Fibroblast of the aortic adventitia (primary cell): ENCODE results near the gene CSF2. TPM values are rescaled to one million over a fixed set of nuclear protein-coding genes. Genes with fewer than 3 reads are reported as not detected.

ENCODE experiments used
- DNase-seq: peaks from one replicate; pipeline ENCODE4 v3.0.0-alpha.2; 2010; ENCODE audit warnings: low read depth
- H3K4me3 ChIP-seq: 2 replicates; pipeline ENCODE4 v1.5.1; 2011; ENCODE audit warnings: low read depth, mild to moderate bottlenecking, control low read depth, low read length, moderate library complexity
- total RNA-seq: library from RNA; depleted of rRNA; stranded (reverse); fragments of >200 nt; gene quantifications from 2 replicates; pipeline ENCODE4 v1.2.3, GENCODE V29; 2012; ENCODE audit warnings: low replicate concordance
- TF ChIP-seq, protein P1 (sequence below): IDR thresholded peaks from 2 replicates; pipeline ENCODE4 v1.5.1; 2011; ENCODE audit warnings: mild to moderate bottlenecking, low read length, control low read depth, inconsistent platforms; ENCODE audit not compliant: insufficient read depth

CSF2 gene
- total RNA-seq, 1 donor: not detected

DNA sequence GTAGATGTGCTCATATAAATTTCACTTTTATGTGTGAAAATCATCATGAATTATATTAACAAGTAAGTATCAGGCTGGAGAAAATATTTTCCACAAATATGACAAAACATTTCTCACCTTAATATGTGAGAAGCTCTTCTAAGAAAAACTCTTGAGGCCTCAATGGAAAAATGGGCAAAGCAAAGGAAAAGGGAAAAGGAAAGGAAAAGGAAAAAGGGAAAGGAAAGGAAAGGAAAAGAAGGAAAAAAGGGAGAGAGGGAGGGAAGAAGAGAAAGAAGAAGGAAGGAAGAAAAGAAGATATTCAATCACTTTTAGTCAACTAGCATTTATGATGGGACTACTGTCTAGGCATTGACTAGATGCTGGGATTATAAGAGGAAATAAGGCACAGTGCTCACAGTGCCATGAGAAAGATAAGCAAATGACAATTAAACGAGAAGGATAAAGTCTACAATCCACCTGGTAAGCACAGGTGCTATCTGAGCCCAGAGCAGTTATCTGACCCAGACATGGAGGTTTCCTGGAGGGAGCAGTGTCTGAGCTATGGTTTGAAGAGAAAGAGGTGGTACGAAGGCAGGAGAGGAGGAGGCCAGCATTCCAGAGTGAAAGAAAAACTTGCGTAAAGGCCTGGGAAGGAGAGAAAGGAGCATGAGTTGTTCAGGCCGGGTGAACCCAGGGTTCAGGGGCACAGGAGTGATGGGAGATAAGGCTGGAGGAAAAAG is 43.8 kb upstream of the CSF2 start:
- TF ChIP-seq, protein P1, sequence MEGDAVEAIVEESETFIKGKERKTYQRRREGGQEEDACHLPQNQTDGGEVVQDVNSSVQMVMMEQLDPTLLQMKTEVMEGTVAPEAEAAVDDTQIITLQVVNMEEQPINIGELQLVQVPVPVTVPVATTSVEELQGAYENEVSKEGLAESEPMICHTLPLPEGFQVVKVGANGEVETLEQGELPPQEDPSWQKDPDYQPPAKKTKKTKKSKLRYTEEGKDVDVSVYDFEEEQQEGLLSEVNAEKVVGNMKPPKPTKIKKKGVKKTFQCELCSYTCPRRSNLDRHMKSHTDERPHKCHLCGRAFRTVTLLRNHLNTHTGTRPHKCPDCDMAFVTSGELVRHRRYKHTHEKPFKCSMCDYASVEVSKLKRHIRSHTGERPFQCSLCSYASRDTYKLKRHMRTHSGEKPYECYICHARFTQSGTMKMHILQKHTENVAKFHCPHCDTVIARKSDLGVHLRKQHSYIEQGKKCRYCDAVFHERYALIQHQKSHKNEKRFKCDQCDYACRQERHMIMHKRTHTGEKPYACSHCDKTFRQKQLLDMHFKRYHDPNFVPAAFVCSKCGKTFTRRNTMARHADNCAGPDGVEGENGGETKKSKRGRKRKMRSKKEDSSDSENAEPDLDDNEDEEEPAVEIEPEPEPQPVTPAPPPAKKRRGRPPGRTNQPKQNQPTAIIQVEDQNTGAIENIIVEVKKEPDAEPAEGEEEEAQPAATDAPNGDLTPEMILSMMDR: no peak
- no peak for DNase-seq
- H3K4me3 ChIP-seq: no peak overlapping the region

DNA sequence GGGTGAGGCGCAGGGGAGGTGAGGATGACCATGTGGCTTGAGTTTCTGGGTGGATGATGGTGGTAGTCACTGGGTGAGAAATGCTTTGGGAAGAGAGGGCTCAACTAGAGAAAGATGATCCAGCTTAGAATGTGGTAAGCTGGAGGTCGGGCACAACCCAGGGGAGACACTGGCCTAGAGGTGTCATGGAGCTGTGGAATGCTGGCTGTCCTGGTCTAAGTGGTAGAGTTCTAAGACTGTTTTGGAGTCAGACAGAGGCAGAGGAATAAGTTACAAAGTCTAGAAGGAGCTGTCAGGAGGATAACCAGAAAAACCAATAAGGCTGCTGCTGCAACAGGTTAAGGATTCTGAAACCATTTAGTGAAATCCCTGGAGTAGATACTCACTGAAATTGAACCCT is 43.0 kb upstream of the CSF2 start:
- TF ChIP-seq, protein P1: no peak
- no peak for DNase-seq
- H3K4me3 ChIP-seq: no peak overlapping the region

DNA sequence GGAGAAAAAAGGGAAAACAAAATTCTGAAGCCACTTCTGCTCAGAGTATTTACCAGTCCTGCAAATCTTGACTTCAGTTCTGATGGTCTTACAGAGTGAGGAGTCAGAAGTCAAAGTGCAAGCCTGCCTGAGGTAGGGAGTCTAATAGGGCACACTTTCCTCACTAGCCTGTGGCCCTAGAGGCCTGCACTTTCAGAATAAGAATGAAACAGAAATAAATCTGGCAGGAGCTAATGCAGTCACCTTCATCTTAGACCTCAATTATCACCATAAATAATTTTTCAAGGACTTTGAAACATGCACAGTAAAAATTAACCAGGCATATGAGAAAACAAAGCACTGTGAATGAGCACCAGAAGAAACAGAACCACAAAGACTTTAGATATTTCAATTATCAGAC is 41.4 kb upstream of the CSF2 start:
- TF ChIP-seq, protein P1: no peak
- H3K4me3 ChIP-seq: no peak overlapping the region
- DNase-seq: no peak

DNA sequence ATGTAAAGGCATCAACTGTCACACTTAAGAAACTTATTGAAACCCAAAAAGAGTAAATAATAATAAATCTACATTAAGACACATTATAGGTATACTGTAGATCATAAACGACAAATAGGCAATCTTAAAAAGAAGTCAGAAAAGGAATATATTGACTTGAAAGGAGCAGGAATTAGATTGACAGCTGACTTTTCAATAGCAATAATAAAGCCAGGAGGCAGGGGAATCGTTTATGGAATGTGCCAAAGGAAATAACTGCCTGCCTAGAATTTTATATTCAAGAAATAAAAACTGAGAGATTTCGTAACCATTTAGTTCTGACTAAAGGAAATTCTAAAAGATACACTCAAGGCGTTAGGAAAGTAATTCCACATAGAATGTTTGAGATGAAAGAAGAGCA is 40.5 kb upstream of the CSF2 start:
- no peak overlapping the region for H3K4me3 ChIP-seq
- DNase-seq: no peak
- TF ChIP-seq, protein P1: no peak

DNA sequence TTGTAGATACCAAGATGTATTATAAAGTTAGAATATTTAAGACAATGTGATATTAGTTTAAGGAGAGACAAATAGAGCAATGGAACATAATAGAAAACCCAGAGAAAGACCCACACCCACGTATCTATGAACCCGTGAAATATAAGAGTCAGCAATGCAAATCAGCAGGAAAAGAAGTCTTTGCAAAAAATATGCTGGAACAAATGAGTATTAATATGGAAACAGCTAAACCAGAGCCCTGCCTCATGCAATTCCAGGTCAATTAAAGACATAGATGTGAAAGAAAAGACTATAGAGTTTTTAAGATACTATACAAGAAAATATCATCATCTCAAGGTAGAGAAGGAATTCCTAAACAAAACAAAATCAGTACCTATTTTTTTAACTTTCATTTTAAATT is 36.2 kb upstream of the CSF2 start:
- no peak overlapping the region for H3K4me3 ChIP-seq
- no peak for DNase-seq
- TF ChIP-seq, protein P1: no peak

DNA sequence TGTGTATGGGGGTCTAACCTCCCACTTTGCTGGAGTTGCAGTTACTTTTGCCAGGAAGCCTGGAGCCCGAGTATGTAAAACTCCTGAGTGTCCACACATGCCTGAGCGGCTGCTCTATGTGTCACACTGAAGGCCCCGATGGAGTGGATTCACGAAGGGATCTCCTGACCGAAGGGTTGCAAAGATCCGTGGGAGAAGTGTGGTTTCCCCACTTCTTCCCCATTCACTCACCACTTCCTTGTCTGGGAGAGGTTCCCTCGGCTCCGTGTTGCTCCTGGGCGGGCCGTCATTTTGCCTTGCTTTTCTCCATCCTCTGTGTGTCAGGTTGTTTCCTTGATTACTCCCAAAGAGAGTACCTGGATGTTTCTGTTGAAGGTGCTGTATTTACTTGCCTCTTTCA is 29.4 kb upstream of the CSF2 start:
- H3K4me3 ChIP-seq: no peak overlapping the region
- no peak for DNase-seq
- TF ChIP-seq, protein P1: no peak

DNA sequence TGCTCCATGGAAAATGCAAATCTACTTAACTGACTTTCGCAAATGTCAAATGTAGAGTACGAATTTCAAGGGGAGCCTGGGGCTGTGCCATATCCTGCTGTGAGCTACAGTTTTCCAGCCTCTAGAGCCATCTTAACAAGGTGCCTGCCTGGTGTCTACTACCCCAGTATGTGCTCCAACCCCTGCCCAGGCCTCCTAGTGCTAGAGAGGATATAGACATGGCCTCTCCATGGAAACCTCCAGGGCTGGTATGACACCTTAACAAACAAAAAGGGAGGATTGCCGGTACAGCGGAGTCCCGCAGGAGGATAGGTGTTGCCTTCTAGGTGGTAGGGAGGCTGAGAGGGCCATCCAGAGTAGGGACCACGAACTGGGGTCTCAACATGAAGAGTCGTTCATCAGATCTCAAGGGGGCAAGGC is 26.7 kb upstream of the CSF2 start:
- DNase-seq: no peak
- TF ChIP-seq, protein P1: no peak
- no peak overlapping the region for H3K4me3 ChIP-seq
